ENCODE results near the gene TOM1L2.

Gene TOM1L2

DNA sequence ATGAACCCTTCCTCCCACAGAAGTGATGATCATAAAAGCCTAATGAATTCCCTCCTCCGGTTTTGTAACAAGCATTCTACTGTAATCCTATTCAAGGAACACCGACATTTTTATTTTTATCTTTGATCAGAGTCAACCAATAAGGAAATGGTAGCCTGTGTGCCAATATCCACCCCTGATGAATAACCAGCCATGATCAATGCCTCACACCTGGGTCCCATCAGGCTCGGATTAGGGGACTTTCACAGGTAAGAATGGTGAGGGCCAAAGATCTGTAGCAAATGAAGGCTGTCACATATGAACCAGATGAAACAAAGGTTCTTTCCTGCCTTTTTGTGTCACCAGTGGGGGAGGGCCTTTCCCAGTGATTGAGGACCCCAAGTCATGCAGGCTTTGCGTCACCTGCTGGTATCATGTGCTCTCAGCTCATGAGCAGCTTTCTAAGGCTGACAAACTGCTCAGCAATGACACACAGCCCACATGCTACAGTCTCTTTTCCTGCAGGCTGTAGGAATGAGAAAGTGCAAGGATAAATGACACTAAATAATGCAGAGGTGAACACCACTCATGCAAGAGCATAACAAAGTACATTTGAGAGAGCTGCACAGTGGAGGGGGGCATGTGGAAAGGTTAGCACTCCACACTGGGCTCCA lies 34.9 kb downstream of the TOM1L2 start:
- no peak for DNase-seq (ENCODE audit: low spot score)
- TF ChIP-seq CTCF (IDR thresholded peaks at IDR 0.05; ENCODE audit: extremely low read depth, insufficient read depth, missing control alignments), result no peak
- in situ Hi-C loops (cut with MboI; ENCODE audit: low pct_unique_long_range_greater_than_20kb, low sequenced_read_pairs, unreplicated experiment), result no loop called here

DNA sequence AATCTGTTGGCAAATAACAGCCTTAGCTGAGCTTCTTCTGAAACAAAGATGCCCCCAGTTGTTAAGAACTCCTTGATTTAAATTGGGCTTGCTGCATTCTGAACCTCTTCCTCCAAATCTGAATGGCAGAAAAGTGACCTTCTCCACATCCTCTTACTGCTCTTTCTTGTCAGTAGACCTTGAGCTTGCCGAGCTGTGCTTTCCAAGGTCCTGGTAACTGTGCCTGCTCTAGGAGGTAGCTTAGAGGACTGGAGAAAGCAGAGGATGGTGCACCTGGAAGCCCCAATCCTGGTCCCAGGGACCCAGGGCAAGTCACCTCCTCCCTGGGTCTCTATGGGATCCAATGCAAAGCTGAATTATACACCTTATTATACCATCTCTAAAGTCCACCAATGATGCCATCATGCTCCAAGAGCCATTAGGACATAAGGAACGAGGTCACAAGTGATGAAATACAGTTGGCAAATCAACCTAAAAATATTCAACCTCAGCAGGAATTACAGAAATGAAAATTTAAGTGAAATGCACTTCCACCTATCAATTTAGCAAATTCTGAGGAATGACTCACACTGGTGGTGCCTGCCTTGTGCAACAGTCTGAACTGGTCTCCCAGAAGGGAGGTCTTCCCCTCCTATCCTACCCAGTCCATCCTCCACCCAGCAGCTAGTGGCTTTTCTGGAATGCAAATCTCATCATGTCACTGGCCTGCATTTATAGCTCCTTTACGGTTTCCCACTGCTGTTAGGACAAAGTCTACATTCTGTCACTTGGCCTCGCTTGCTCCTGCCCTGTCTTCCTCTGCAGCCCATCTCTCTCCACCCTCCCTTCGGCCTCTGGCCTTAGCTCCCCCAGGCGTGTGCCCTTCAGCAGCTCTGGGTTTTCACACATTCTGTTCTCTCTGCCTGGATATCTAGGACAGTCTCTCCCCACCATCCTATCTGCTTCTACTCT lies 36.6 kb downstream of the TOM1L2 start:
- in situ Hi-C loops (cut with MboI; ENCODE audit: low pct_unique_long_range_greater_than_20kb, low sequenced_read_pairs, unreplicated experiment), result no loop called here
- no peak for DNase-seq (ENCODE audit: low spot score)
- TF ChIP-seq CTCF (IDR thresholded peaks at IDR 0.05; ENCODE audit: extremely low read depth, insufficient read depth, missing control alignments), result no peak

- in situ Hi-C loops (cut with MboI; ENCODE audit: low pct_unique_long_range_greater_than_20kb, low sequenced_read_pairs, unreplicated experiment), result no loop called here
- no peak for TF ChIP-seq CTCF (IDR thresholded peaks at IDR 0.05; ENCODE audit: extremely low read depth, insufficient read depth, missing control alignments)
- no peak for DNase-seq (ENCODE audit: low spot score)
Observed at GRCh38 chr17:17934806-17935205, 37.4 kb downstream of the TOM1L2 start.

DNA sequence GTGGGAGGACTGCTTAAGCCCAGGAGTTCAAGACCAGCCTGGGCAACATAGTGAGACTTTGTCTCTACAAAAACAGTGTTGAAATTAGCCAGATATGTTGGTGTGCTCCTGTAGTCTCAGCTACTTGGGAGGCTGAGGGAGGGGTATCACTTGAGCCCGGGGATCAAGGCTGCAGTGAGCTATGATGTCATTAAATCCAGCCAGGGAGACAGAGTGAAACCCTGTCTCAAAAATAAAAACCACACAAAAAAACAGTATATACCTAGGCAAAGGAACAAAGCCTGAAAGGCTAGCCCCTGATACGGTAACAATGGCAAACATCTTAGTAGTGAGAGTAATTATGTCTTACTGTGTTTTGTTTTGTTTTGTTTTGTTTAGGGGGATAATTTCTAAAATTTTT lies 38.0 kb downstream of the TOM1L2 start:
- in situ Hi-C loops (cut with MboI; ENCODE audit: low pct_unique_long_range_greater_than_20kb, low sequenced_read_pairs, unreplicated experiment), result no loop called here
- DNase-seq (ENCODE audit: low spot score), result no peak
- TF ChIP-seq CTCF (IDR thresholded peaks at IDR 0.05; ENCODE audit: extremely low read depth, insufficient read depth, missing control alignments), result no peak

GRCh38 chr17:17933775-17934174 lies 38.4 kb downstream of the TOM1L2 start:
- DNase-seq (ENCODE audit: low spot score), result no peak
- TF ChIP-seq CTCF (IDR thresholded peaks at IDR 0.05; ENCODE audit: extremely low read depth, insufficient read depth, missing control alignments), result no peak
- in situ Hi-C loops (cut with MboI; ENCODE audit: low pct_unique_long_range_greater_than_20kb, low sequenced_read_pairs, unreplicated experiment), result no loop called here

- no peak for TF ChIP-seq CTCF (IDR thresholded peaks at IDR 0.05; ENCODE audit: extremely low read depth, insufficient read depth, missing control alignments)
- in situ Hi-C loops (cut with MboI; ENCODE audit: low pct_unique_long_range_greater_than_20kb, low sequenced_read_pairs, unreplicated experiment), result no loop called here
- no peak for DNase-seq (ENCODE audit: low spot score)
Observed at GRCh38 chr17:17931159-17931558, 41.0 kb downstream of the TOM1L2 start.
